HG03280 (cell line): Measurements from ENCODE around the gene ZNF189.

ENCODE experiments used
- ATAC-seq: cut with Tn5 transposase; IDR thresholded peaks from one replicate; pipeline ENCODE4 v1.9.1; 2021; ENCODE audit warnings: mild to moderate bottlenecking, moderate library complexity; ENCODE audit not compliant: unreplicated experiment

The ZNF189 gene

GRCh38 chr9:101417977-101418376, 19.3 kb downstream of the ZNF189 start:
- ATAC-seq = no peak

- ATAC-seq = no peak
These were observed 20.1 kb downstream of the ZNF189 start for GRCh38 chr9:101418518-101419430.

GRCh38 chr9:101419863-101420262, 21.2 kb downstream of the ZNF189 start:
- no peak for ATAC-seq

GRCh38 chr9:101421653-101422065, 23.0 kb downstream of the ZNF189 start:
- ATAC-seq = no peak

- no peak for ATAC-seq
These were observed 28.7 kb downstream of the ZNF189 start for GRCh38 chr9:101427358-101427757.

- ATAC-seq = peak; percentile 50
These were observed 29.5 kb downstream of the ZNF189 start for GRCh38 chr9:101427957-101428655.

GRCh38 chr9:101428909-101429308, 30.3 kb downstream of the ZNF189 start:
- ATAC-seq = no peak

GRCh38 chr9:101429736-101430135, 31.1 kb downstream of the ZNF189 start:
- ATAC-seq = no peak

GRCh38 chr9:101432171-101432570, 33.5 kb downstream of the ZNF189 start:
- no peak for ATAC-seq

- ATAC-seq = no peak
These were observed 34.1 kb downstream of the ZNF189 start for GRCh38 chr9:101432740-101433139.

- no peak for ATAC-seq
These were observed 34.6 kb downstream of the ZNF189 start for GRCh38 chr9:101433229-101433628.

GRCh38 chr9:101434998-101435397, 36.3 kb downstream of the ZNF189 start:
- ATAC-seq = no peak

- no peak for ATAC-seq
These were observed 37.0 kb downstream of the ZNF189 start, which contains the start of gene ALDOB for GRCh38 chr9:101435601-101436079. ALDOB (minus strand) TSS chr9:101435774; CDS start chr9:101430887, 4,887 bp downstream.

GRCh38 chr9:101437806-101438232, 39.2 kb downstream of the ZNF189 start:
- no peak for ATAC-seq

- no peak for ATAC-seq
These were observed 39.9 kb downstream of the ZNF189 start for GRCh38 chr9:101438523-101438922.

GRCh38 chr9:101440714-101441230, 42.1 kb downstream of the ZNF189 start:
- ATAC-seq = no peak

GRCh38 chr9:101442318-101442717, 43.7 kb downstream of the ZNF189 start:
- no peak for ATAC-seq

- ATAC-seq = no peak
These were observed 44.1 kb downstream of the ZNF189 start for GRCh38 chr9:101442736-101443135.

GRCh38 chr9:101443364-101443771, 44.7 kb downstream of the ZNF189 start:
- no peak for ATAC-seq

GRCh38 chr9:101445353-101446029, 46.8 kb downstream of the ZNF189 start:
- ATAC-seq = no peak

GRCh38 chr9:101446732-101447131, 48.1 kb downstream of the ZNF189 start:
- ATAC-seq = no peak
